Natural killer cell treated with Interleukin-12 subunit alpha and Interleukin-12 subunit beta and Interleukin-15 and Interleukin-18, amount 100 ng/mL, for 72 hours (primary cell): ENCODE results near the gene CAMK1D. TPM values are rescaled to one million over a fixed set of nuclear protein-coding genes. Genes with fewer than 3 reads are reported as not detected.
"Not testable (repeated sequence)": the region's sequence is repeated elsewhere in the genome, so short reads cannot be mapped to it uniquely, and the experiment has no call there.

Experiments used
- ATAC-seq, 2 donors: fragments of 150-1000 bp; cut with Tn5 transposase in 1 of 2; sonication (Bioruptor Pico), chemical (Tn5 transposase) in 1 of 2; 2 replicates each; pipeline ENCODE4 v1.10.0; 2021
- DNase-seq: peaks from one replicate; pipeline ENCODE4 v3.0.0; 2022; ENCODE audit warnings: low spot score
- H3K27ac Mint-ChIP-seq, 2 donors: 1 replicate in 1 of 2; 2 replicates in 1 of 2; pipeline ENCODE4 v1.8.0; 2022; ENCODE audit warnings: mixed read lengths in 2 of 2, mild to moderate bottlenecking in 1 of 2, moderate library complexity in 1 of 2
- H3K27me3 Mint-ChIP-seq, 2 donors: 1 replicate in 1 of 2; 2 replicates in 1 of 2; pipeline ENCODE4 v1.8.0; 2022; ENCODE audit warnings: mixed read lengths in 2 of 2
- H3K36me3 Mint-ChIP-seq: one replicate; pipeline ENCODE4 v1.8.0; 2022; ENCODE audit warnings: mixed read lengths
- H3K4me1 Mint-ChIP-seq, 2 donors: 1 replicate in 1 of 2; 2 replicates in 1 of 2; pipeline ENCODE4 v1.8.0; 2022; ENCODE audit warnings: low read depth in 2 of 2, mixed read lengths in 2 of 2, mild to moderate bottlenecking in 1 of 2
- H3K4me3 Mint-ChIP-seq: one replicate; pipeline ENCODE4 v1.8.0; 2022; ENCODE audit warnings: mixed read lengths
- H3K9me3 Mint-ChIP-seq: 2 replicates; pipeline ENCODE4 v1.8.0; 2022; ENCODE audit warnings: mixed read lengths
- total RNA-seq, 2 donors: library from RNA; stranded (reverse); gene quantifications; one replicate each; pipeline ENCODE4 v1.2.3, GENCODE V29; 2022

CAMK1D gene
- total RNA-seq, 2 donors from 2014 or later = 16.3 to 36.9 TPM

DNA sequence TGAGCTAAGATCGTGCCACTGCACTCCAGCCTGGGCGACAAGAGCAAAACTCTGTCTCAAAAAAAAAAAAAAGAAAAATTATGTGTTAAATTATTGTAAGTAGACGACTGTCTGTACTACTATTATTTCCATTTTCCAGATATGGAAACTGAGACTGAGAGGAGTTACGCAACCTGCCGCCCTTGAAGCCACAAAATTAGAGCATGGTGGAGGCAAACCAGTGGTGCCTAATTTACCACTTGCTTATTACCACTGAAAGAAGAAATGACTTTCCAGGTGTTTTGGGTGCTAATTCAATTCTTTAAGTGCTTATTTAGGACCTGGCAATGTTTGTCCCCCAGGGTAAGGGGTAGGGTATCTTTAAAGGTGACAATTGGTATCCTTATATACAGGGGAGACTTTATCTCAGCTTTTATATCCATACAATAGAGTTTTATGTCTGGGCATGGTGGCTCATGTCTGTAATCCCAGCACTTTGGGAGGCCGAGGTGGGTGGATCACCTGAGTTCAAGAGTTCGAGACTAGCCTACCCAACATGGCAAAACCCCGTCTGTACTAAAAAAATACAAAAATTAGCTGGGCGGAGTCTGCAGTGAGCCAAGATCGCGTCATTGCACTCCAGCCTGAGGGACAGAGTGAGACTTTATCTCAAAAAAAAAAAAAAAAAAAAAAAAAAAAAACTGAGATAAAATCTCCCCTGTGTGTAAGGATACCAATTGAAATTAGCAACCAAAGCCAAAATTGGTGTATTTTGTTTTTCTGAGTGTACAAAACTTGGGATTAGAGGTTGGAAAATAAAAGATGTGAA, 16.6 kb upstream of the CAMK1D start:
- Mint-ChIP-seq H3K36me3 (no peaks in the 10 kb centered on the region), H3K27ac (peak overlapping the region in 1 of 2 donors; percentile 36), H3K4me1 (peaks cover 0 to 11% of the 10 kb centered on the region in 2 donors)

DNA sequence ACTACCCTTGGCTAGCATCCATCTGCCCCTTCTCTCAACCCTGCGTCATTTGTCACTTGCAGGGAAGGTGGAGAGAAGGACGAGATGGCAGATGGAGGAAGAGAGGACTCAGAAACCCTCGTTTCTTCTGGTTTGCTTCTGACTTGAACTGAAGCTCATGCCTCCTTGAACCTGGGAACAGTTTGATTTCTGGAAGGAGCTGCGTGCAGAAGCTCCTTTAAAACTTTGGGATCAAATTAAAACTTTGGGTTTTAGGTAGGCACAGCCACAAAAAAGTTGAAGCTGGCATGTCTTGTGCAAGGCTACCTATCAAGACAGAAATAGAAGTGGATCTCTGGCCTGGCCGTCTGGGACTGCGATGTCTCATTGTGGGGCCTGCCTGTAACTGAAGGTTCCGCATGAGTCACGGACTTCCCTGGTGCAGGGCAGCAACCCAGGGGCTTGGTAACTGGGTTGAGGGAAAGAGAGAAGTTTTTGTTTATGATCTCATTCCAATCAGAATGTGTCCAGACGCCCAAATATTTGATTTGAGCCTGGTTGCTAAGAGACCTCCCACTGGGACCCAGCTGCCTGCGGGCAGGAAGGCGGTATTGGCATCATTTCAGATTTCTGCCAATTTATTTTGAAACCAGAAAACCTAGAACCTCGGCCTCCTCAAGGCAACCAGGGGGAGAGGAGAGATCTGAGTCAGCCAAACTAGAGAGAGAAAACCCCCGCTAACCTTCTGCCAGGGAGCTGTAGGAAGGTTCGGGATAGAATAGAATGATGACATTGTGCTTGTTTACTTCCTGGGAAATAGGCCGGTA, 15.8 kb upstream of the CAMK1D start:
- Mint-ChIP-seq H3K27ac (peak overlapping the region in 1 of 2 donors; percentile 36), H3K36me3 (no peaks in the 10 kb centered on the region)
- DNase-seq = no peak

More for the DNA sequence above, 16.6 kb upstream of the CAMK1D start:
- no peak for ATAC-seq
- peak overlapping the region; percentile 17 for H3K4me3 Mint-ChIP-seq
- DNase-seq = no peak
- peaks cover 6 to 12% of the 10 kb centered on the region in 2 donors for H3K27me3 Mint-ChIP-seq
- no peaks in the 10 kb centered on the region for H3K9me3 Mint-ChIP-seq

DNA sequence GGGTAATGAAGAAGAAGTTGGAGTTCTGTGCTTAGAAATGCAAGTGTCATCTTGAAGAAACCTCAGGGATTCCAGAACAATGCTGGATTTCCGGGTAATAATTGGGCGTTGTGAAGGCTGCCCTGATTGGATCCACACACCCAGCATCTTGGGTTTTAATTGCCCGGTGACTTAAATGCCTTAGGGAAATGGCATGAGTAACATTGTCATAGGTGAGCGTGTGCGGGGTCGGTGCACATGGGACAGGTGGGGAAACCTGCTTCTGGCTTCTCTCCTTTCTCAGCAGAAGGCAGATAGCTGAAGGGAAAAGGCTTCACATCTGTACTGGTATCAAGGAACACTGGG, 15.2 kb upstream of the CAMK1D start:
- no peak overlapping the region for H3K27ac Mint-ChIP-seq

More for the DNA sequence above, 15.8 kb upstream of the CAMK1D start:
- H3K4me1 Mint-ChIP-seq = peaks cover 0 to 11% of the 10 kb centered on the region in 2 donors
- H3K9me3 Mint-ChIP-seq = no peaks in the 10 kb centered on the region
- peaks cover 6 to 12% of the 10 kb centered on the region in 2 donors for H3K27me3 Mint-ChIP-seq
- ATAC-seq = peak; percentile 78 to 85
- peak overlapping the region; percentile 17 for H3K4me3 Mint-ChIP-seq

GRCh38 chr10:12335169-12335568, 14.2 kb upstream of the CAMK1D start:
- DNase-seq = not testable (repeated sequence)

More for the DNA sequence above, 15.2 kb upstream of the CAMK1D start:
- no peak overlapping the region for H3K4me3 Mint-ChIP-seq
- ATAC-seq = no peak
- no peak for DNase-seq
- H3K9me3 Mint-ChIP-seq = no peaks in the 10 kb centered on the region
- H3K36me3 Mint-ChIP-seq = no peaks in the 10 kb centered on the region
- H3K27me3 Mint-ChIP-seq = peaks cover 6 to 12% of the 10 kb centered on the region in 2 donors
- peaks cover 0 to 11% of the 10 kb centered on the region in 2 donors for H3K4me1 Mint-ChIP-seq

DNA sequence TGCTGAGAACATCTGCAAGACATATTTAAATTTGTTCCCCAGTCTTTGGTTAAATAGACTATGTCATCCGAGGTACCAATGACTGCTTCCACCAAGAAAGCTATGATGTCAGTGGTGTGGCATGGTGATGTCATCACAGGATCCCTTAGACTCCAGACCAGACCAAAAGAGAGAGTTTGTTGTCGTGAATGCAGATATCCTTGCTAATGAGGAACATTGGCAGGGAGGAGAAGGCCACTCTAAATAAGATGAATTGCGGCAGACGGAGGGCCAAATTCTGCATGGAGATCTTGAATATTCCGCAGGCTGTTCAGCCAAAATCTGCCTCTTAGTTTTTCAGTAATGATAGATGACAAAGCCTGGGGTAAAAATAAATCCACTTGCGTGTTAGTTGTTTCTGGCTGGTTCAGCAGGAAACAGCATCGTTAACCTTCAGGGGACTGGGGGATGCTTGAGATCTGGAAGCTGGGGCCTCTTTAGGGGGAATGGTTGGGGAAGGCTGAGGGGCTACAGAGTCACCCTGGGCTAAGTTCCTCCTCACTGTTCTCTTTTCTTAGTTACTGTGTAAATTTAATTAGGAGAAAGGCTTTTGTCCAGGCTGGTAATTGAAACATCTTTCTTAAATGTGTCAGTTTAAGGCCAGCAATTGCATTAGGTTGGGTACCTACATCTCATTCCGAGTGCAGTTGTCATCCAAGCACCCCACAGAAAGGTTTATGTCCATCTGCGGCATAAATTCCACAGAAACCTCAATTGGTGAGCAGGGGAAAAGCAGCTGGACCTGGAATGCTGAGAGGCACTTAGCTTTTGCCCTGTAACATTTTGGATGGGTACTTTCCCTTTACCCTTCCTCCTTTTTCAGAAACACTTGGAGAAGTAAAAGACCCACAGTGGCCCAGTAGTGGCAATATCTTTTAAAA, 11.6 kb upstream of the CAMK1D start:
- Mint-ChIP-seq H3K27me3 (peaks cover 6 to 12% of the 10 kb centered on the region in 2 donors), H3K27ac (no peak overlapping the region), H3K4me3 (no peak overlapping the region), H3K36me3 (no peaks in the 10 kb centered on the region), H3K4me1 (peaks cover 0 to 11% of the 10 kb centered on the region in 2 donors), H3K9me3 (no peaks in the 10 kb centered on the region)
- DNase-seq (no peak), ATAC-seq (no peak)

More at GRCh38 chr10:12335169-12335568, 14.2 kb upstream of the CAMK1D start:
- not testable (repeated sequence) for H3K4me3 Mint-ChIP-seq, H3K36me3 Mint-ChIP-seq, H3K9me3 Mint-ChIP-seq, ATAC-seq, H3K27ac Mint-ChIP-seq
- Mint-ChIP-seq H3K4me1 (peaks cover 0 to 11% of the 10 kb centered on the region in 2 donors), H3K27me3 (peaks cover 6 to 12% of the 10 kb centered on the region in 2 donors)

GRCh38 chr10:12338981-12339380, 10.4 kb upstream of the CAMK1D start:
- no peak for DNase-seq
- H3K4me1 Mint-ChIP-seq = peaks cover 0 to 2% of the 10 kb centered on the region in 2 donors
- H3K27me3 Mint-ChIP-seq = peaks cover under 1 to 9% of the 10 kb centered on the region in 2 donors
- no peak overlapping the region for H3K4me3 Mint-ChIP-seq
- ATAC-seq = no peak
- H3K27ac Mint-ChIP-seq = no peak overlapping the region
- no peaks in the 10 kb centered on the region for H3K9me3 Mint-ChIP-seq
- no peaks in the 10 kb centered on the region for H3K36me3 Mint-ChIP-seq

GRCh38 chr10:12340371-12340770, 9.0 kb upstream of the CAMK1D start:
- Mint-ChIP-seq H3K4me3 (no peak overlapping the region), H3K9me3 (no peaks in the 10 kb centered on the region), H3K4me1 (peaks cover 4 to 5% of the 10 kb centered on the region in 2 donors), H3K27ac (no peak overlapping the region), H3K36me3 (no peaks in the 10 kb centered on the region), H3K27me3 (peaks cover 0 to 9% of the 10 kb centered on the region in 2 donors)
- DNase-seq (no peak), ATAC-seq (no peak)

- no peak overlapping the region for H3K4me3 Mint-ChIP-seq
- ATAC-seq (no peak), DNase-seq (no peak)
- H3K4me1 Mint-ChIP-seq = peaks cover 4 to 5% of the 10 kb centered on the region in 2 donors
- no peaks in the 10 kb centered on the region for H3K9me3 Mint-ChIP-seq
- H3K27me3 Mint-ChIP-seq = peaks cover 0 to 9% of the 10 kb centered on the region in 2 donors
- H3K27ac Mint-ChIP-seq = no peak overlapping the region
- no peaks in the 10 kb centered on the region for H3K36me3 Mint-ChIP-seq
Measured at GRCh38 chr10:12340937-12341336, 8.4 kb upstream of the CAMK1D start.

DNA sequence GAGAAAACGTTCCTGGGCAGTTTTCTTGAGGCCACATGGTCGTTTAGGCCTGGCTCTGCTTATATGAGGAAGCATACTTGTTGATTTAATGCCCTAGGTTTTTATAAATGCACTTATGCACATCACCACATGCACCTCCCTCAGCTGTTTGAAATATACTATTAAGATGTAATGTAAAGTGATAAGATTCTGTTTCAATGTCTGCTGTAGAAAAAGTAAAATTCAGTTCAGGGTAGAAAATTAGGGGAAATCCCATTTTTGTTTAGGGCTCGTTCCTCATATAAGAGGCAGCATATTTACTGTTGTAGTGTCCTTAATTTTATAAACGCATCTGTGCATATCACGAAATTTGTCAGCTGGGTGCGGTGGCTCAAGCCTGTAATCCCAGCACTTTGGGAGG, 7.8 kb upstream of the CAMK1D start:
- Mint-ChIP-seq H3K27ac (no peak overlapping the region), H3K4me1 (peaks cover 4 to 5% of the 10 kb centered on the region in 2 donors), H3K4me3 (no peak overlapping the region), H3K27me3 (peaks cover 0 to 9% of the 10 kb centered on the region in 2 donors), H3K9me3 (no peaks in the 10 kb centered on the region), H3K36me3 (no peaks in the 10 kb centered on the region)
- DNase-seq (no peak), ATAC-seq (no peak)

DNA sequence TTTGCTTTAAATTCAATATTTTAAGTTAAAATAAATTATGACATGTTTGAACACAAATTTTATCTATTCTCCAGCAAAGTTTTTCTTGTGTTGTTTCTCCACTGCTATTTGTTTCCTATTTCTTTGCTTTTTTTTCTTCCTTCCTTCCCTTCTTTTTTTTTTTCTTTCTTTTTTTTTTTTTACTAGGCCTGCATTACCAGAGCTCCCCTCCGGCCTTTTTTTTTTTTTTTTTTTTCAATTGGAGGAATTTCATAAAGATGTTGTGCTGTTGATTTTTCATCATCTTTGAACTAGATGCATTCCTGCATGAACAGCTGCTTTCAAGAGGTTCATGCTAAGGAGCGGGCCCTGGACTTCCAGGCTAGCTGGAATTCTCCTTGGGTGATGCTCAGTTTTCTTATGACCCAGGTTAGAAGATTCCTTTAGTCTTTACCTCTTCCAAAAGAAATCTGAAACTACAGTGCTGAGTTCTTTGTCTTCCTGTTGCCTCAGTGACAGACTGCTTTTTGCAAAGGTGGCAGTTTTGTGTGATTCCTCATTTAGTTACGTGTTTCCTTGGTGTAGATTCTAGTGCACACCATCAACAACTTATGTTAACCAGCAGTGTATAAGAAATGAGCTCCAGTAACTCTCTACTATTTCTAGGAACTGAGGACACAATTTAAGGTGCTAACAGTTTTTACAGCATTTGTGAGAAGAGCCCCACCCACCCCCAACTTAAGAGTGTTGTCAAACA, 4.8 kb upstream of the CAMK1D start:
- ATAC-seq (no peak), DNase-seq (no peak)
- Mint-ChIP-seq H3K27me3 (peaks cover 0 to 9% of the 10 kb centered on the region in 2 donors), H3K27ac (no peak overlapping the region), H3K36me3 (no peaks in the 10 kb centered on the region), H3K4me1 (peaks cover 19 to 20% of the 10 kb centered on the region in 2 donors), H3K9me3 (no peaks in the 10 kb centered on the region), H3K4me3 (peak overlapping the region; percentile 12)

GRCh38 chr10:12346707-12347106, 2.6 kb upstream of the CAMK1D start:
- no peaks in the 10 kb centered on the region for H3K36me3 Mint-ChIP-seq
- peak overlapping the region; percentile 83 to 93 for H3K27ac Mint-ChIP-seq
- ATAC-seq (no peak), DNase-seq (no peak)
- H3K27me3 Mint-ChIP-seq = peaks cover 0 to 9% of the 10 kb centered on the region in 2 donors
- H3K4me1 Mint-ChIP-seq = peaks cover 32 to 34% of the 10 kb centered on the region in 2 donors
- H3K9me3 Mint-ChIP-seq = no peaks in the 10 kb centered on the region
- H3K4me3 Mint-ChIP-seq = no peak overlapping the region

DNA sequence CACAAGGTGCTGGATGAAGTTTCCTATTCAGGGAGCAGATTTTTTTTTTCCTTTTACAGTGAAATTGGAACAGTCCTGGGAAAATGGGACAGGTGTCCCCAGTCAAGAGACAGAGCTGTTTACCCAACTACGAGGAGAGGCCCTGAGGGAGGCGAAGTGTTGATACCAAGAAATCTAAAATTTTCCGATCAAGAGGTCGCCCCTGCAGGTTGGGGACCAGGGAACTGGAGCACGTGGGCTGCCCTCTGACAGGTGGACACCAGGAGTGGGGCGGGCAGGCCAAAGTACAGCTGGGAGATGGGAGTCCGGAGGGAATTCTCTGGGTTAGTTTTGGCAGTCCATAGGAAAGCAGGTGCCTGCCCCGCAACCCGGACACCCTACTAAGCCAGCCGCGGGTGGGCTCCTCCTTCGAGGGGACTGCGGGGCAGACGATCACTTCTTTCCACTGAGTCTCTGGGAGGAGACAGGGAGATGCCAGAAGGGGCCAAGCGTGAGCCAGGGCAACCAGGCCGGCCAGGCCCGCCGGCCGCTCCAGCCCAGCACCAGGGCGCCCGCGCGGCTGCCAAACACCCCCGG, 965 bp upstream of the CAMK1D start:
- no peak for DNase-seq
- Mint-ChIP-seq H3K4me3 (peak overlapping the region; percentile 83), H3K4me1 (peaks cover 37 to 40% of the 10 kb centered on the region in 2 donors), H3K27ac (peak overlapping the region; percentile 83 to 93), H3K9me3 (no peaks in the 10 kb centered on the region), H3K36me3 (no peaks in the 10 kb centered on the region), H3K27me3 (peaks cover 0 to 9% of the 10 kb centered on the region in 2 donors)
- no peak for ATAC-seq
